Measurements from ENCODE around the gene NOXO1.
A peak's percentile ranks its signal among the peaks of the same experiment; 100 is the strongest.

The NOXO1 gene

GRCh38 chr16:2009164-2009711, 28.0 kb upstream of the NOXO1 start:
- H3K79me2 ChIP-seq (ENCODE audit: insufficient read depth, low read length): peaks cover 65% of the 10 kb centered on the region

GRCh38 chr16:2008631-2009163, 27.4 kb upstream of the NOXO1 start:
- Histone ChIP-seq H3K27ac (ENCODE audit: low read length) (peak overlapping the region; percentile 80), H3K4me3 (ENCODE audit: low read depth in 1 of 2, low read length in 2 of 2) (peak overlapping the region; percentile 70 to 97), H3K4me2 (ENCODE audit: insufficient read depth, low read length) (peak overlapping the region; percentile 89), H3K27me3 (ENCODE audit: insufficient read depth, low read length, poor library complexity) (no peaks in the 10 kb centered on the region), H3K9me3 (ENCODE audit: insufficient read depth, low read length, severe bottlenecking) (no peaks in the 10 kb centered on the region), H3K36me3 (ENCODE audit: insufficient read depth, low read length) (peaks cover 42% of the 10 kb centered on the region), H3K9ac (ENCODE audit: low read depth, low read length) (peak overlapping the region; percentile 95), H3K79me2 (ENCODE audit: insufficient read depth, low read length) (peaks cover 70% of the 10 kb centered on the region), H3K4me1 (ENCODE audit: insufficient read depth, low read length) (peaks cover 45% of the 10 kb centered on the region), H4K20me1 (ENCODE audit: insufficient read depth, low read length) (peaks cover 57% of the 10 kb centered on the region), H2AFZ (ENCODE audit: low read depth, low read length) (0 out of 2 replicates have a peak overlapping the region, but pooled peaks have one; percentile 73)
- DNase-seq: peak; percentile 63
- peak; percentile 18; the same call in 1 of the 3 replicates for ATAC-seq (ENCODE audit: insufficient read depth, low read depth)
- TF ChIP-seq CTCF (IDR thresholded peaks at IDR 0.05; ENCODE audit: borderline replicate concordance, extremely low read depth, low read length, poor library complexity, severe bottlenecking): no peak
- no peak for TF ChIP-seq EZH2 (IDR thresholded peaks at IDR 0.05; ENCODE audit: borderline replicate concordance, low read depth, low read length, severe bottlenecking)

More at GRCh38 chr16:2009164-2009711, 28.0 kb upstream of the NOXO1 start:
- Histone ChIP-seq H2AFZ (ENCODE audit: low read depth, low read length) (peak overlapping the region; percentile 73), H4K20me1 (ENCODE audit: insufficient read depth, low read length) (peaks cover 51% of the 10 kb centered on the region), H3K27me3 (ENCODE audit: insufficient read depth, low read length, poor library complexity) (no peaks in the 10 kb centered on the region), H3K9ac (ENCODE audit: low read depth, low read length) (peak overlapping the region; percentile 95), H3K27ac (ENCODE audit: low read length) (peak overlapping the region; percentile 80), H3K36me3 (ENCODE audit: insufficient read depth, low read length) (peaks cover 37% of the 10 kb centered on the region), H3K4me1 (ENCODE audit: insufficient read depth, low read length) (peaks cover 45% of the 10 kb centered on the region), H3K4me2 (ENCODE audit: insufficient read depth, low read length) (peak overlapping the region; percentile 89), H3K4me3 (ENCODE audit: low read depth in 1 of 2, low read length in 2 of 2) (peak overlapping the region; percentile 70 to 97), H3K9me3 (ENCODE audit: insufficient read depth, low read length, severe bottlenecking) (no peaks in the 10 kb centered on the region)
- TF ChIP-seq CTCF (IDR thresholded peaks at IDR 0.05; ENCODE audit: borderline replicate concordance, extremely low read depth, low read length, poor library complexity, severe bottlenecking) (no peak), EZH2 (IDR thresholded peaks at IDR 0.05; ENCODE audit: borderline replicate concordance, low read depth, low read length, severe bottlenecking) (no peak)
- peak; percentile 37 for ATAC-seq (ENCODE audit: insufficient read depth, low read depth)
- DNase-seq: peak; percentile 34

GRCh38 chr16:2008009-2008526, 26.8 kb upstream of the NOXO1 start:
- H3K9ac ChIP-seq (ENCODE audit: low read depth, low read length): peak overlapping the region; percentile 95
- no peaks in the 10 kb centered on the region for H3K27me3 ChIP-seq (ENCODE audit: insufficient read depth, low read length, poor library complexity)
- H3K4me2 ChIP-seq (ENCODE audit: insufficient read depth, low read length): peak overlapping the region; percentile 89
- no peak overlapping the region for H2AFZ ChIP-seq (ENCODE audit: low read depth, low read length)
- H3K4me3 ChIP-seq (ENCODE audit: low read depth in 1 of 2, low read length in 2 of 2): peak overlapping the region; percentile 70 to 97; a peak in 3 of 4 replicates
- peaks cover 63% of the 10 kb centered on the region for H4K20me1 ChIP-seq (ENCODE audit: insufficient read depth, low read length)
- peak; percentile 32 for ATAC-seq (ENCODE audit: insufficient read depth, low read depth)
- peaks cover 75% of the 10 kb centered on the region for H3K79me2 ChIP-seq (ENCODE audit: insufficient read depth, low read length)
- TF ChIP-seq CTCF (IDR thresholded peaks at IDR 0.05; ENCODE audit: borderline replicate concordance, extremely low read depth, low read length, poor library complexity, severe bottlenecking) (no peak), EZH2 (IDR thresholded peaks at IDR 0.05; ENCODE audit: borderline replicate concordance, low read depth, low read length, severe bottlenecking) (no peak)
- H3K36me3 ChIP-seq (ENCODE audit: insufficient read depth, low read length): peaks cover 49% of the 10 kb centered on the region
- H3K4me1 ChIP-seq (ENCODE audit: insufficient read depth, low read length): peaks cover 45% of the 10 kb centered on the region
- H3K9me3 ChIP-seq (ENCODE audit: insufficient read depth, low read length, severe bottlenecking): no peaks in the 10 kb centered on the region
- peak overlapping the region; percentile 80 for H3K27ac ChIP-seq (ENCODE audit: low read length)
- peak; percentile 67 for DNase-seq

Measured in DND-41 (cell line).